Measurements from ENCODE around the gene CRABP1. TPM values are rescaled to one million over a fixed set of nuclear protein-coding genes. Genes with fewer than 3 reads are reported as not detected.

CRABP1 gene
- total RNA-seq, 1 experiment from 2014 or later, result 444 TPM

DNA sequence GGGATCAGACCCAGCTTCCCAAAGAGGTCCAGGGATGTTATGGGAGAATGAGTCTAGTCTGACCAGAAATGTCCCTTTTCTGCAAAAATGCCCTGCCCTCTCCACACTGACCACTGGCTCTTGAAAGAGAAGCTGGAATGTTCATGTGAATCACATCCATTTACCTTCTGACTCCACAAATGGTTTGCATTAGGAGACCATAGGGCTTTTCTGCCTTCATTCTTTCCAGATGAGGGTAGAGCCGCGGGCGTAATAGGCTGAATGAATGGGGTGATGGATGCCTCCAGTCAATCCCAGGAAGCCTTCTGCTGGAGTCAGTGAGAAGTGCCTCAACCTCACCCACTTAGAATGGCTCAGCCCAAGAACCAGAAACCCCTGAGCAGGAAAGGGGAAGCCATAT is 50.7 kb downstream of the CRABP1 start (continued):
- TF ChIP-seq, protein P1, sequence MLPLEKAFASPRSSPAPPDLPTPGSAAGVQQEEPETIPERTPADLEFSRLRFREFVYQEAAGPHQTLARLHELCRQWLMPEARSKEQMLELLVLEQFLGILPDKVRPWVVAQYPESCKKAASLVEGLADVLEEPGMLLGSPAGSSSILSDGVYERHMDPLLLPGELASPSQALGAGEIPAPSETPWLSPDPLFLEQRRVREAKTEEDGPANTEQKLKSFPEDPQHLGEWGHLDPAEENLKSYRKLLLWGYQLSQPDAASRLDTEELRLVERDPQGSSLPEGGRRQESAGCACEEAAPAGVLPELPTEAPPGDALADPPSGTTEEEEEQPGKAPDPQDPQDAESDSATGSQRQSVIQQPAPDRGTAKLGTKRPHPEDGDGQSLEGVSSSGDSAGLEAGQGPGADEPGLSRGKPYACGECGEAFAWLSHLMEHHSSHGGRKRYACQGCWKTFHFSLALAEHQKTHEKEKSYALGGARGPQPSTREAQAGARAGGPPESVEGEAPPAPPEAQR (CRISPR knock-in tag; IDR thresholded peaks at IDR 0.05), result no peak
- no peak for TF ChIP-seq ZNF416 (CRISPR knock-in tag; IDR thresholded peaks at IDR 0.05)

DNA sequence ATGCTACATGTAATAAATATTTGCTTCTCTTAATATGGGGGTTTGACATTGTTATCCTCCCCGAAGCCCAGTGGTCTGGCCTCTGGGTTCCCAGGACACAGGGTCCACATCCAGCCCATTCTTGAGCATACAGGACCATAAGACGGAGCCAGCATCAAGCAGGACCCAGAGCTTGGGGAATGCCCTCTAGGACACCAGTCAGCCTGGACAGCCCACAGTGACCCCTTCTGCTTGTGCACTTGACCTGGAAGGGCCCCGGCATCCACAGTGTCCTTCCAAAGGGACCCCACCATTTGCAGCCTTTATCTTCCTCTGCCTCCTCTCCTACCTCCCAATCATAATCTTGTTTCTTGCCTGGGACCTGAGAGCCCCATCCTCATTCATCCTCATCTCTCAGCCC is 51.6 kb downstream of the CRABP1 start:
- POLR2A ChIA-PET, result interaction anchor here (1.0 kb wide), 1 partner anchor 14 kb away, joined by 3 read pairs; no protein-coding TSS in a partner anchor
- CTCF ChIA-PET, result interaction anchor here (1.1 kb wide), 1 partner anchor 10 kb away, joined by 3 read pairs; no protein-coding TSS in a partner anchor
- H3K9me3 Mint-ChIP-seq, result peaks cover 6% of the 10 kb centered on the region
- H3K4me3 Mint-ChIP-seq, result no peak overlapping the region
- H3K27me3 Mint-ChIP-seq (ENCODE audit: low read depth), result no peaks in the 10 kb centered on the region; the same call in 1 of the 2 replicates
- 0 out of 2 replicates have a peak overlapping the region, but pooled peaks have one; percentile 16 for H3K27ac Mint-ChIP-seq
- peaks cover 78% of the 10 kb centered on the region for H3K4me1 Mint-ChIP-seq
- ATAC-seq (no peak), DNase-seq (ENCODE audit: low spot score) (no peak)
- TF ChIP-seq GABPB1 (CRISPR knock-in tag; IDR thresholded peaks at IDR 0.05) (no peak), ZNF219 (CRISPR knock-in tag; IDR thresholded peaks at IDR 0.05; ENCODE audit: borderline replicate concordance) (no peak)
- TF ChIP-seq, protein P2, sequence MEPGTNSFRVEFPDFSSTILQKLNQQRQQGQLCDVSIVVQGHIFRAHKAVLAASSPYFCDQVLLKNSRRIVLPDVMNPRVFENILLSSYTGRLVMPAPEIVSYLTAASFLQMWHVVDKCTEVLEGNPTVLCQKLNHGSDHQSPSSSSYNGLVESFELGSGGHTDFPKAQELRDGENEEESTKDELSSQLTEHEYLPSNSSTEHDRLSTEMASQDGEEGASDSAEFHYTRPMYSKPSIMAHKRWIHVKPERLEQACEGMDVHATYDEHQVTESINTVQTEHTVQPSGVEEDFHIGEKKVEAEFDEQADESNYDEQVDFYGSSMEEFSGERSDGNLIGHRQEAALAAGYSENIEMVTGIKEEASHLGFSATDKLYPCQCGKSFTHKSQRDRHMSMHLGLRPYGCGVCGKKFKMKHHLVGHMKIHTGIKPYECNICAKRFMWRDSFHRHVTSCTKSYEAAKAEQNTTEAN (CRISPR knock-in tag; IDR thresholded peaks at IDR 0.05), result no peak
- H3K36me3 Mint-ChIP-seq, result no peaks in the 10 kb centered on the region

DNA sequence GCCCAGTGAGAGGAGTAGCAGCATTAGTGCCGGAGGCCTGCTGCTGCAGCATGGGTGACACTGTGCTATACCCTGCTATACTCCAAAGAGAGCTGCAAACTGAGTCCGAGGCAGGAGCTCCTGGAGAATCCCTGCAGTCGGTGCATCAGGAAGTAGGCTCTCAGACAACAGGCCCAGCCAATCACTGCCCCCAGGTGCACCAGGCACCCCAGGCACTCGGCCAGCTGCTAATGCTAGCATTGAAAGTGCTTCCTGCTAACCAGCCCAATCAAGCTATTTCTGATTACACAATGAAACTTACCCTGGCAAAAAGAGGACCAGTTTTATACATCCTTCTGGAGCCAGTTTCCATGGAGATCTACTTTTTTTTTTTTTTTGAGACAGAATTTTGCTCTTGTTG is 52.3 kb downstream of the CRABP1 start:
- no peak for TF ChIP-seq NR3C1 (CRISPR knock-in tag; conservative IDR thresholded peaks at IDR 0.05; ENCODE audit: low read depth)
- TF ChIP-seq RORB (CRISPR knock-in tag; IDR thresholded peaks at IDR 0.05), result no peak
- TF ChIP-seq SMAD4 (CRISPR knock-in tag; IDR thresholded peaks at IDR 0.05), result no peak
- TF ChIP-seq NR2C2 (CRISPR knock-in tag; IDR thresholded peaks at IDR 0.05), result no peak
- no peak for TF ChIP-seq FOXK1 (CRISPR knock-in tag; IDR thresholded peaks at IDR 0.05)
- TF ChIP-seq, protein P3, sequence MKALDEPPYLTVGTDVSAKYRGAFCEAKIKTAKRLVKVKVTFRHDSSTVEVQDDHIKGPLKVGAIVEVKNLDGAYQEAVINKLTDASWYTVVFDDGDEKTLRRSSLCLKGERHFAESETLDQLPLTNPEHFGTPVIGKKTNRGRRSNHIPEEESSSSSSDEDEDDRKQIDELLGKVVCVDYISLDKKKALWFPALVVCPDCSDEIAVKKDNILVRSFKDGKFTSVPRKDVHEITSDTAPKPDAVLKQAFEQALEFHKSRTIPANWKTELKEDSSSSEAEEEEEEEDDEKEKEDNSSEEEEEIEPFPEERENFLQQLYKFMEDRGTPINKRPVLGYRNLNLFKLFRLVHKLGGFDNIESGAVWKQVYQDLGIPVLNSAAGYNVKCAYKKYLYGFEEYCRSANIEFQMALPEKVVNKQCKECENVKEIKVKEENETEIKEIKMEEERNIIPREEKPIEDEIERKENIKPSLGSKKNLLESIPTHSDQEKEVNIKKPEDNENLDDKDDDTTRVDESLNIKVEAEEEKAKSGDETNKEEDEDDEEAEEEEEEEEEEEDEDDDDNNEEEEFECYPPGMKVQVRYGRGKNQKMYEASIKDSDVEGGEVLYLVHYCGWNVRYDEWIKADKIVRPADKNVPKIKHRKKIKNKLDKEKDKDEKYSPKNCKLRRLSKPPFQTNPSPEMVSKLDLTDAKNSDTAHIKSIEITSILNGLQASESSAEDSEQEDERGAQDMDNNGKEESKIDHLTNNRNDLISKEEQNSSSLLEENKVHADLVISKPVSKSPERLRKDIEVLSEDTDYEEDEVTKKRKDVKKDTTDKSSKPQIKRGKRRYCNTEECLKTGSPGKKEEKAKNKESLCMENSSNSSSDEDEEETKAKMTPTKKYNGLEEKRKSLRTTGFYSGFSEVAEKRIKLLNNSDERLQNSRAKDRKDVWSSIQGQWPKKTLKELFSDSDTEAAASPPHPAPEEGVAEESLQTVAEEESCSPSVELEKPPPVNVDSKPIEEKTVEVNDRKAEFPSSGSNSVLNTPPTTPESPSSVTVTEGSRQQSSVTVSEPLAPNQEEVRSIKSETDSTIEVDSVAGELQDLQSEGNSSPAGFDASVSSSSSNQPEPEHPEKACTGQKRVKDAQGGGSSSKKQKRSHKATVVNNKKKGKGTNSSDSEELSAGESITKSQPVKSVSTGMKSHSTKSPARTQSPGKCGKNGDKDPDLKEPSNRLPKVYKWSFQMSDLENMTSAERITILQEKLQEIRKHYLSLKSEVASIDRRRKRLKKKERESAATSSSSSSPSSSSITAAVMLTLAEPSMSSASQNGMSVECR (CRISPR knock-in tag; IDR thresholded peaks at IDR 0.05; ENCODE audit: borderline replicate concordance), result no peak
- no peak for TF ChIP-seq SP1 (CRISPR knock-in tag; conservative IDR thresholded peaks at IDR 0.05)
- no peak for TF ChIP-seq ATF1 (CRISPR knock-in tag; IDR thresholded peaks at IDR 0.05)
- TF ChIP-seq ELF4 (CRISPR knock-in tag; IDR thresholded peaks at IDR 0.05; ENCODE audit: low read depth), result no peak
- TF ChIP-seq, protein P4, sequence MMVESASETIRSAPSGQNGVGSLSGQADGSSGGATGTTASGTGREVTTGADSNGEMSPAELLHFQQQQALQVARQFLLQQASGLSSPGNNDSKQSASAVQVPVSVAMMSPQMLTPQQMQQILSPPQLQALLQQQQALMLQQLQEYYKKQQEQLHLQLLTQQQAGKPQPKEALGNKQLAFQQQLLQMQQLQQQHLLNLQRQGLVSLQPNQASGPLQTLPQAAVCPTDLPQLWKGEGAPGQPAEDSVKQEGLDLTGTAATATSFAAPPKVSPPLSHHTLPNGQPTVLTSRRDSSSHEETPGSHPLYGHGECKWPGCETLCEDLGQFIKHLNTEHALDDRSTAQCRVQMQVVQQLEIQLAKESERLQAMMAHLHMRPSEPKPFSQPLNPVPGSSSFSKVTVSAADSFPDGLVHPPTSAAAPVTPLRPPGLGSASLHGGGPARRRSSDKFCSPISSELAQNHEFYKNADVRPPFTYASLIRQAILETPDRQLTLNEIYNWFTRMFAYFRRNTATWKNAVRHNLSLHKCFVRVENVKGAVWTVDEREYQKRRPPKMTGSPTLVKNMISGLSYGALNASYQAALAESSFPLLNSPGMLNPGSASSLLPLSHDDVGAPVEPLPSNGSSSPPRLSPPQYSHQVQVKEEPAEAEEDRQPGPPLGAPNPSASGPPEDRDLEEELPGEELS (CRISPR knock-in tag; IDR thresholded peaks at IDR 0.05), result no peak
- TF ChIP-seq, protein P5, sequence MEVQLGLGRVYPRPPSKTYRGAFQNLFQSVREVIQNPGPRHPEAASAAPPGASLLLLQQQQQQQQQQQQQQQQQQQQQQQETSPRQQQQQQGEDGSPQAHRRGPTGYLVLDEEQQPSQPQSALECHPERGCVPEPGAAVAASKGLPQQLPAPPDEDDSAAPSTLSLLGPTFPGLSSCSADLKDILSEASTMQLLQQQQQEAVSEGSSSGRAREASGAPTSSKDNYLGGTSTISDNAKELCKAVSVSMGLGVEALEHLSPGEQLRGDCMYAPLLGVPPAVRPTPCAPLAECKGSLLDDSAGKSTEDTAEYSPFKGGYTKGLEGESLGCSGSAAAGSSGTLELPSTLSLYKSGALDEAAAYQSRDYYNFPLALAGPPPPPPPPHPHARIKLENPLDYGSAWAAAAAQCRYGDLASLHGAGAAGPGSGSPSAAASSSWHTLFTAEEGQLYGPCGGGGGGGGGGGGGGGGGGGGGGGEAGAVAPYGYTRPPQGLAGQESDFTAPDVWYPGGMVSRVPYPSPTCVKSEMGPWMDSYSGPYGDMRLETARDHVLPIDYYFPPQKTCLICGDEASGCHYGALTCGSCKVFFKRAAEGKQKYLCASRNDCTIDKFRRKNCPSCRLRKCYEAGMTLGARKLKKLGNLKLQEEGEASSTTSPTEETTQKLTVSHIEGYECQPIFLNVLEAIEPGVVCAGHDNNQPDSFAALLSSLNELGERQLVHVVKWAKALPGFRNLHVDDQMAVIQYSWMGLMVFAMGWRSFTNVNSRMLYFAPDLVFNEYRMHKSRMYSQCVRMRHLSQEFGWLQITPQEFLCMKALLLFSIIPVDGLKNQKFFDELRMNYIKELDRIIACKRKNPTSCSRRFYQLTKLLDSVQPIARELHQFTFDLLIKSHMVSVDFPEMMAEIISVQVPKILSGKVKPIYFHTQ (CRISPR knock-in tag; IDR thresholded peaks at IDR 0.05), result no peak
- H3K36me3 Mint-ChIP-seq, result no peaks in the 10 kb centered on the region
- peaks cover 76% of the 10 kb centered on the region for H3K4me1 Mint-ChIP-seq
- ChIA-PET CTCF (interaction anchor here (0.7 kb wide), 1 partner anchor 23 kb away, joined by 4 read pairs; no protein-coding TSS in a partner anchor), POLR2A (interaction anchor here (1.0 kb wide), 1 partner anchor 13 kb away, joined by 3 read pairs; no protein-coding TSS in a partner anchor)
- H3K27ac Mint-ChIP-seq, result no peak overlapping the region
- H3K27me3 Mint-ChIP-seq (ENCODE audit: low read depth), result no peaks in the 10 kb centered on the region; the same call in none of the 2 replicates
- H3K4me3 Mint-ChIP-seq, result no peak overlapping the region
- H3K9me3 Mint-ChIP-seq, result peaks cover 6% of the 10 kb centered on the region
- DNase-seq (ENCODE audit: low spot score) (peak; percentile 38), ATAC-seq (peak; percentile 14)
